BJ (cell line): ENCODE data around the gene PACRG. TPM values are rescaled to one million over a fixed set of nuclear protein-coding genes. Genes with fewer than 3 reads are reported as not detected.

Experiments
- CTCF ChIA-PET: fragments of 350-600 bp; formaldehyde crosslinking; extraction: SDS; loops from one replicate; lab custom pipeline; 2021; ENCODE audit warnings: antibody characterized with exemption, inconsistent platforms; lab: Yijun Ruan, JAX
- POLR2A ChIA-PET: fragments of 300-600 bp; sonication (Branson Sonifier 250); formaldehyde crosslinking; extraction: SDS; loops from one replicate; lab custom pipeline; 2021; ENCODE audit warnings: antibody characterized with exemption; lab: Charles Lee
- DNase-seq: peaks from one replicate; pipeline ENCODE4 v3.0.0-alpha.2; 2011; ENCODE audit warnings: low read depth
- H3K27me3 ChIP-seq: 2 replicates; pipeline ENCODE4 v1.6.0; 2011; ENCODE audit warnings: low read length; ENCODE audit not compliant: control insufficient read depth, insufficient read depth
- H3K36me3 ChIP-seq: 2 replicates; pipeline ENCODE4 v1.5.1; 2011; ENCODE audit warnings: low read length; ENCODE audit not compliant: control insufficient read depth, insufficient read depth
- H3K4me3 ChIP-seq: 2 replicates; pipeline ENCODE4 v1.5.1; 2011; ENCODE audit warnings: low read depth, mild to moderate bottlenecking, control low read depth, low read length
- CTCF ChIP-seq: IDR thresholded peaks from 2 replicates; pipeline ENCODE4 v1.5.1; 2011; ENCODE audit warnings: low read depth, mild to moderate bottlenecking, control low read depth, inconsistent platforms, low read length, moderate library complexity; ENCODE audit not compliant: insufficient read depth
- polyA plus RNA-seq: library from polyadenylated mRNA; depleted of rRNA; stranded (reverse); fragments of >200 nt; gene quantifications from 2 replicates; pipeline ENCODE4 v1.2.3, GENCODE V29; 2011

PACRG gene
- polyA plus RNA-seq, 1 experiment = 0.20 TPM

GRCh38 chr6:163152701-163153100 lies 424.9 kb downstream of the PACRG start:
- POLR2A ChIA-PET = no interaction called here
- DNase-seq = no peak
- TF ChIP-seq CTCF = no peak
- no peak overlapping the region for H3K4me3 ChIP-seq
- H3K27me3 ChIP-seq = no peaks in the 10 kb centered on the region
- H3K36me3 ChIP-seq = no peaks in the 10 kb centered on the region
- CTCF ChIA-PET = no interaction called here

GRCh38 chr6:163159110-163159509 lies 431.3 kb downstream of the PACRG start:
- Histone ChIP-seq H3K36me3 (no peaks in the 10 kb centered on the region), H3K27me3 (no peaks in the 10 kb centered on the region), H3K4me3 (no peak overlapping the region)
- no peak for DNase-seq
- TF ChIP-seq CTCF = no peak
- ChIA-PET POLR2A (no interaction called here), CTCF (no interaction called here)

GRCh38 chr6:163159689-163160088 lies 431.9 kb downstream of the PACRG start:
- POLR2A ChIA-PET = no interaction called here
- no peaks in the 10 kb centered on the region for H3K27me3 ChIP-seq
- CTCF ChIA-PET = no interaction called here
- H3K36me3 ChIP-seq = no peaks in the 10 kb centered on the region
- DNase-seq = no peak
- H3K4me3 ChIP-seq = no peak overlapping the region
- no peak for TF ChIP-seq CTCF

- Histone ChIP-seq H3K27me3 (no peaks in the 10 kb centered on the region), H3K36me3 (no peaks in the 10 kb centered on the region), H3K4me3 (no peak overlapping the region)
- TF ChIP-seq CTCF = no peak
- POLR2A ChIA-PET = no interaction called here
- no peak for DNase-seq
- CTCF ChIA-PET = no interaction called here
Observed at GRCh38 chr6:163162007-163162873, 434.5 kb downstream of the PACRG start.

GRCh38 chr6:163162874-163163213 lies 435.1 kb downstream of the PACRG start:
- Histone ChIP-seq H3K27me3 (no peaks in the 10 kb centered on the region), H3K4me3 (no peak overlapping the region), H3K36me3 (no peaks in the 10 kb centered on the region)
- no peak for TF ChIP-seq CTCF
- CTCF ChIA-PET = no interaction called here
- POLR2A ChIA-PET = no interaction called here
- no peak for DNase-seq
